ENCODE data around the gene LDB3.

Gene LDB3

DNA sequence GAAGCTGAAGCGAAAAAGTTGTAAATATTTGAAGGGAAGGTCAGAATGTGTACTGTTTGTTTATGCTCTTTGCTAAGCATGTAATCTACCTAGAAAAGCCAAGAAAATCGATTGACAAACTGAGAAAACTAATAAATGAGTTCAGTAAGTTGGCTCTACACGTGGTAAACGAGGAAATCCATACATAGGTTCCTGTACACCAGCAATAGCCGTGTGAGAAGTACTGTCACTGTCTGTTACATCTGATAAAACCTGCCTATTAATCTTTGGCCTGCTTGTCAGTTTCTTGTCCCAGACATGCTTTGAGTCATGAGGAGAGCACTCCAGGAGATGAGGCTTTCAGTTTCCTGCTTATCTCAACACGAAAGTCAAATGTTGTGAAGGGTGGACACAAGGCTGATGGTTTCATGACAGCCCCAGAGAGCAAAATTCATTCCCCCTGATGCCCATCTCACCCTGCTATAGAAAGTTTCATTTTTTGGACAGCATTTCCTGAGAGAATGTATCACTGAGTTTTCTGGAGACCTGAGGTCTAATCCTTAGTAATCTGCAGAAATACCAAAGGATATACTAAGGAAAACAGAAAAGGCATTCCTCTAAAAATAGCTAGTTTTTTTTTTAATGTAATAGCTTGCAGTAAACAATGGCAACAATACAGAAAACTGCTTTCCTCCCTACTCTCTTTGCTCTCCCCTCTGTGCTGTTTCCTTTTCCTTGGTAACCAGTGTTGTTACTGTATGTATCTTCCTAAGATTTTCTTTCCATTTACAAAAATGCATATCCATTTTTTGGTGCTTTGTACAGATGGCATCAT lies 107.0 kb downstream of the LDB3 start:
- no peak for DNase-seq

DNA sequence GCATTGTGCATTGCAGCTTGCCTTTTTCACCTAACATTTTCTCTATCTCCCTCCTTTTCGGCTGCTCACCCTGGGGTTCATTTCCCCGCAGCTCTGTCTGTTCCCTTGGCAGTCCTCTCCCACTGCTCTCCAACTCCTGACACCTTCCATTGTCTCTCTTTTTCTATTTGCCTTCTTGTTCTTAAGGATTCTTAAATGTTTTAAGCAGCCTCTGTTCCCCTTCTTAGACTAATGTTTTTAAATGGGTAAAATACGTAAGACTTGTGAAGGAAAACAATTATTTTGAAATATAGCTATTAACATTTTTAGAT lies 107.5 kb downstream of the LDB3 start:
- DNase-seq = no peak

DNA sequence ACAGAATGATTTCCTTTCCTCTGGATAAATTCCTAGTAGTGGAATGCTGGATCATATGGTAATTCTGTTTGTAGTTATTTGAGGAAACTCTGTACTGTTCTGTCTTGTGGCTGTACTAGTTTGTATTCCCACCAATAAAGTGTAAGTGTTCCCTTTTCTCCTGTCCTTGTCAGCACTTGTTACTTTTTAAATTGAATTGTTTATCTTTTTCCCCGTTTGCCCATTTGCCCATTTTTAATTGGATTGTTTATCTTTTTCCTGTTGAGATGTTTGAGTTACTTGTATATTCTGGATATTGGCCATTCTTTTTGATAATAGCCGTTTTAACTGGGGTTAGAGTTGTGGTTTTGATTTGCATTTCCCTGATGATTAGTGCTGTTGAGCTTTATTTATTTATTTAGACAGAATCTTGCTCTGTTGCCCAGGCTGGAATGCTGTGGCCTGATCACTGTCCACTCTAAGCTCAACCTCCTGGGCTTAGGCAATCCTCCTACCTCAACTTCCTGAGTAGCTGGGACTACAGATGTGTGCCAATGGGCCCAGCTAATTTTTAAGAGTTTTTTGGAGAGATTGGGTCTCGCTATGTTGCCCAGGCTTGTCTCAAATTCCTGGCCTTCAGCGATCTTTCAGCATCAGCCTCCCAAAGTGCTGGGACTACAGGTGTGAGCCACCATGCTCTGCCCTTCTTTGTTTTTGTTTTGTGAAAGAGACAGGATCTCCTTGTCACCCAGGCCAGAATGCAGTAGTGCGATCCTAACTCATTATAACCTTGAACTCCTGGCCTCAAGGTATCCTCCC lies 111.1 kb downstream of the LDB3 start:
- no peak for DNase-seq

DNA sequence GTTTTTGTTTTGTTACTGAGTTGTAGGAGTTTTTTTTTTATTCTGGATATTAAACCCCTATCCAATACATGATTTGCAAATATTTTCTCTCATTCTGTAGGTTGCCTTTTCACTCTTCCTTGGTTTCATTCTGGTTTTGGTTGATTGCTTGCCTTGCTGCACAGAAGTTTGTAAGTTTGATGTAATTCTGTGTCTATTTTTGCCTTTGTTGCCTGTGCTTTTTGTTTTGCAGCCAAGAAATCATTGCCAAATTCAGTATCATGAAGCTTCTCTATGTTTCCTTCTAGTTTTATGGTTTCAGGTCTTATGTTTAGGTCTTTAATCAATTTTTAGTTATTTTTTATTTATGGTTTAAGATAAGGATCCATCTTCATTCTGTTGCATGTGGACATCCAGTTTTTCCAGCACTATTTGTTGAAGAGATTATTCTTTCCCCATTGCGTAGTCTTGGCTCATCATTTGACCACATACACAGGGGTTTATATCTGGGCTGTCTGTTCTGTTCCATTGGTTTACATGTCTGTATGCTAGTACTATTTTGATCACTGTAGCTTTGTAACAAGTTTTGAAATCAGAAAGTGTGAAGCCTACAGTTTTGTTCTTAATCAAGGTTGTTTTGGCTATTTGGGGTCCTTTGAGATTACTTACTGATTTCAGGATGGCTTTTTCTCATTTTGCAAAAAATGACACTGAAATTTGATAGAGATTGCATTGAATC lies 114.5 kb downstream of the LDB3 start:
- no peak for DNase-seq

DNA sequence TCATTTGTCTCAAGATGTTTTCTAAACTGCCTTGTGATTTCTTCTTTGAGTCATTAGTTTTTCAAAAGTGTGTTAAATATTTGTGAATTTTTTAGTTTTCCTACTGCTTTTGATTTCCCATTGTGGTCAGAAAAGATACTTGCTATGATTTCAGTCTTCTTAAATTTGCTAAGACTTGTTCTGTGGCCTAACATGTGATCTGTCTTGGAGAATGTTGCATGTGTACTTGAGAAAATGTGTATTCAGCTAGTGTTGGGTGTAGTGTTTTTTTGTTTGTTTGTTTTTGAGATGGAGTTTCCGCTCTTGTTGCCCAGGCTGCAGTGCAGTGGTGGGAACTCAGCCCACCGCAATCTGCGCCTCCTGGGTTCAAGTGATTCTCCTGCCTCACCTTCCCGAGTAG lies 116.7 kb downstream of the LDB3 start:
- DNase-seq = no peak

Measured in CD4-positive, alpha-beta T cell treated with Interleukin-4 for 1 hour (primary cell).